ENCODE measurements around the gene ZNF142. TPM values are rescaled to one million over a fixed set of nuclear protein-coding genes. Genes with fewer than 3 reads are reported as not detected.
A peak's percentile ranks its signal among the peaks of the same experiment; 100 is the strongest.

ZNF142 gene
- total and polyA plus RNA-seq, 4 donors, result 7.2 to 29.4 (median 12.4) TPM

DNA sequence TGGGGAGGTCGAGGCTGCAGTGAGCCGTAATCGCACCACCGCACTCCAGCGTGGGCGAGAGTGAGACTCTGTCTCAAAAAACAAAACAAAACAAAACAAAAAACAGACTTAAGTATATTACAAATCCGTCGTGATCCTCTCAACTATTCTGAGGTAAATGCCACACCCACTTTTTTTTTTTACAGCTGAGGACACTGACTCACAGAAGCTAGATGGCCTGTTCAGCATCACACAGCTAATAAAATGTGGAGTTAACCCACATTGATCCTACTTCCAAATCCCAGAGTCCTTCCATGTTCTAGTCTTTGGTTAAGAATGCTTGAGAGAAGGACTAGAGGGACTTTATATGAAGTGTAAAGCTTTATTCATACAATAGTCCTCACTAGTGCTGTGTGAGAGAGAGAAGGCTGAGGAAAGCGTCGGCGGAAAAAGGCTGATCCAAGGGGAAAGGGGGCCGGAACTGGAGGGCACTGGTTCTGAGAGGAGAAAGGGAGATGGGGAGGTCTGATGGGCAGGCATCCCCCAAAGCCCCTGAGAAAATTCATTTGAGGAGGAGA lies 11.8 kb upstream of the ZNF142 start:
- Histone ChIP-seq H3K27ac (ENCODE audit: low read depth in 1 of 2, low read length in 1 of 2) (peak overlapping the region; percentile 81 to 86), H3K9me3 (ENCODE audit: control insufficient read depth in 4 of 4, insufficient read depth in 3 of 4, low read length in 3 of 4) (no peaks in the 10 kb centered on the region), H3K9ac (ENCODE audit: insufficient read depth in 1 of 2, low read length in 2 of 2) (peak overlapping the region; percentile 55 to 86), H3K4me3 (peak overlapping the region; percentile 97), H3K4me1 (ENCODE audit: control insufficient read depth in 5 of 5, insufficient read depth in 5 of 5, low read length in 5 of 5) (peaks cover 4 to 13% (median 11%) of the 10 kb centered on the region in 5 donors), H3K36me3 (ENCODE audit: control insufficient read depth in 4 of 4, insufficient read depth in 4 of 4, low read length in 4 of 4) (peaks cover 9 to 30% (median 13%) of the 10 kb centered on the region in 4 donors), H3K27me3 (ENCODE audit: control insufficient read depth in 3 of 3, insufficient read depth in 3 of 3, low read length in 2 of 3) (no peaks in the 10 kb centered on the region)
- 44 to 47% methylated on average over 12 of the region's 12 CpGs for WGBS, 2 donors
- no peak for ATAC-seq (ENCODE audit: insufficient read depth, low FRiP score)
- no peak for DNase-seq
- TF ChIP-seq, protein P1, sequence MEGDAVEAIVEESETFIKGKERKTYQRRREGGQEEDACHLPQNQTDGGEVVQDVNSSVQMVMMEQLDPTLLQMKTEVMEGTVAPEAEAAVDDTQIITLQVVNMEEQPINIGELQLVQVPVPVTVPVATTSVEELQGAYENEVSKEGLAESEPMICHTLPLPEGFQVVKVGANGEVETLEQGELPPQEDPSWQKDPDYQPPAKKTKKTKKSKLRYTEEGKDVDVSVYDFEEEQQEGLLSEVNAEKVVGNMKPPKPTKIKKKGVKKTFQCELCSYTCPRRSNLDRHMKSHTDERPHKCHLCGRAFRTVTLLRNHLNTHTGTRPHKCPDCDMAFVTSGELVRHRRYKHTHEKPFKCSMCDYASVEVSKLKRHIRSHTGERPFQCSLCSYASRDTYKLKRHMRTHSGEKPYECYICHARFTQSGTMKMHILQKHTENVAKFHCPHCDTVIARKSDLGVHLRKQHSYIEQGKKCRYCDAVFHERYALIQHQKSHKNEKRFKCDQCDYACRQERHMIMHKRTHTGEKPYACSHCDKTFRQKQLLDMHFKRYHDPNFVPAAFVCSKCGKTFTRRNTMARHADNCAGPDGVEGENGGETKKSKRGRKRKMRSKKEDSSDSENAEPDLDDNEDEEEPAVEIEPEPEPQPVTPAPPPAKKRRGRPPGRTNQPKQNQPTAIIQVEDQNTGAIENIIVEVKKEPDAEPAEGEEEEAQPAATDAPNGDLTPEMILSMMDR (IDR thresholded peaks at IDR 0.05; ENCODE audit: control extremely low read depth, extremely low read depth), result no peak

DNA sequence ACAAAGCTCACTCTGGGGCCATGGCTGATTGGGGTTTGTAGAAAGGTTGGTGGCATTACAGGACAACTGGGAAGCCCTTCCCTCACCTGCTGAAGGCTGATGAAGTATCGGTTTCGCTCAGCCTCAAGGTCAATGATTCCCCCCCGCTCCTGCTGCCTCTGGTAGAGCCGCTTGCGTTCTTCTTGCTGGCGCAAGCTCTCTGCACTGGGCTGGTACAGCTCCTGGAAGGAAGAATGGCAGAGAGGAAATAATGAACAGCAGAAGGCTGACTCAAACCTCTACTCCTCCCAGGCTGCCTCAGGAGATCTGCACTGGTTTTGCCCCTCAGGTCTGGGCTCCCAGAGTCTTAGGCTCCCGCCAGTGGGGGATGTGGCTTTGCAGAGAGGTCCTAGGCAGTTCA lies 5.2 kb upstream of the ZNF142 start:
- H3K27me3 ChIP-seq (ENCODE audit: control insufficient read depth in 3 of 3, insufficient read depth in 3 of 3, low read length in 2 of 3), result no peaks in the 10 kb centered on the region
- ATAC-seq (ENCODE audit: insufficient read depth, low FRiP score) (no peak), DNase-seq (no peak)
- H3K4me1 ChIP-seq (ENCODE audit: control insufficient read depth in 5 of 5, insufficient read depth in 5 of 5, low read length in 5 of 5), result peaks cover 0 to 11% (median 5%) of the 10 kb centered on the region in 5 donors
- 96 to 99% methylated on average over 7 of the region's 7 CpGs for WGBS, 2 donors
- no peaks in the 10 kb centered on the region for H3K9me3 ChIP-seq (ENCODE audit: control insufficient read depth in 4 of 4, insufficient read depth in 3 of 4, low read length in 3 of 4)
- H3K27ac ChIP-seq (ENCODE audit: low read depth in 1 of 2, low read length in 1 of 2), result no peak overlapping the region
- H3K36me3 ChIP-seq (ENCODE audit: control insufficient read depth in 4 of 4, insufficient read depth in 4 of 4, low read length in 4 of 4), result peaks cover 37 to 53% (median 49%) of the 10 kb centered on the region in 4 donors
- TF ChIP-seq, protein P1 (IDR thresholded peaks at IDR 0.05; ENCODE audit: control extremely low read depth, extremely low read depth), result no peak
- H3K9ac ChIP-seq (ENCODE audit: insufficient read depth in 1 of 2, low read length in 2 of 2), result no peak overlapping the region
- H3K4me3 ChIP-seq, result no peak overlapping the region

DNA sequence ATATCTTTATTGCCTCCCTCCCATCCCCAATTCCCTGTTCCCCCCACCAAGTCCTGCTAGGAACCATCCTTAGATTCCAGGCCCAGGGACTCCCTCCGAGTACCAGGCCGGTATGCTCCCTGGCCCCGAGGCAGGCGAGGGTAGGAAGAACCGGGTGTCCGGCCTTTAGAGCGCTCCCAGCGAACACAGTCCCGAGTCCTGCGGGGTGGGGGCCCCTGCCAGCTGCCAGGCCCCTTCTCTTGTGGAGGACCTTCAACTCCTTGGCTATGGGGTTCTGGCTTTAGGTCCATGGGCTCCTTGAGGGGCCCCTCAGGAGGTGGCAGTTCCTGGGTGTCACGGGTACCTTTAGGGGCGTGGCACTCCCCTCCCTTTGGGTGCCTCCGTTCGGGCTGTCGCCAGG lies 4.5 kb upstream of the ZNF142 start:
- H3K27ac ChIP-seq (ENCODE audit: low read depth in 1 of 2, low read length in 1 of 2), result no peak overlapping the region
- no peaks in the 10 kb centered on the region for H3K27me3 ChIP-seq (ENCODE audit: control insufficient read depth in 3 of 3, insufficient read depth in 3 of 3, low read length in 2 of 3)
- no peak overlapping the region for H3K9ac ChIP-seq (ENCODE audit: insufficient read depth in 1 of 2, low read length in 2 of 2)
- TF ChIP-seq, protein P1 (IDR thresholded peaks at IDR 0.05; ENCODE audit: control extremely low read depth, extremely low read depth), result no peak
- H3K4me1 ChIP-seq (ENCODE audit: control insufficient read depth in 5 of 5, insufficient read depth in 5 of 5, low read length in 5 of 5), result peaks cover 0 to 11% (median 5%) of the 10 kb centered on the region in 5 donors
- WGBS, 2 donors, result 93 to 94% methylated on average over 15 of the region's 15 CpGs
- peaks cover 37 to 53% (median 44%) of the 10 kb centered on the region in 4 donors for H3K36me3 ChIP-seq (ENCODE audit: control insufficient read depth in 4 of 4, insufficient read depth in 4 of 4, low read length in 4 of 4)
- H3K4me3 ChIP-seq, result no peak overlapping the region
- no peaks in the 10 kb centered on the region for H3K9me3 ChIP-seq (ENCODE audit: control insufficient read depth in 4 of 4, insufficient read depth in 3 of 4, low read length in 3 of 4)
- DNase-seq (no peak), ATAC-seq (ENCODE audit: insufficient read depth, low FRiP score) (no peak)

DNA sequence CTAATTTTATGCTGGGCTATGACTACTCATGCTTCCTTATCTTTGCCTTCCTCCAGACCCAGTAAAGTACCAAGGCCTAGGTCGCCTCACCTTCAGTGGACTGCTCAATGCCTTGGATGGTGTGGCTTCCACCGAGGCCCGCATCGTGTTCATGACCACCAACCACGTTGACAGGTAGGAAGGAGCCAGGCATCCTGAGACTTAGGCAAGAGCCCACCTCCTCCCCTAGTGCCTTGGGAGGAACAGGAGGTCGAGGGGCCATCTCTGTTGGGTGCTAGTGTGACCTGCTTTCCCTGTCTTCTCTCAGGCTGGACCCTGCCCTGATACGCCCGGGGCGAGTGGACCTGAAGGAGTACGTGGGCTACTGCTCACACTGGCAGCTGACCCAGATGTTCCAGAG lies 3.4 kb upstream of the ZNF142 start:
- Histone ChIP-seq H3K36me3 (ENCODE audit: control insufficient read depth in 4 of 4, insufficient read depth in 4 of 4, low read length in 4 of 4) (peaks cover 30 to 48% (median 38%) of the 10 kb centered on the region in 4 donors), H3K4me3 (no peak overlapping the region), H3K9ac (ENCODE audit: insufficient read depth in 1 of 2, low read length in 2 of 2) (no peak overlapping the region), H3K4me1 (ENCODE audit: control insufficient read depth in 5 of 5, insufficient read depth in 5 of 5, low read length in 5 of 5) (peaks cover 0 to 18% (median 5%) of the 10 kb centered on the region in 5 donors), H3K9me3 (ENCODE audit: control insufficient read depth in 4 of 4, insufficient read depth in 3 of 4, low read length in 3 of 4) (no peaks in the 10 kb centered on the region), H3K27ac (ENCODE audit: low read depth in 1 of 2, low read length in 1 of 2) (no peak overlapping the region), H3K27me3 (ENCODE audit: control insufficient read depth in 3 of 3, insufficient read depth in 3 of 3, low read length in 2 of 3) (no peaks in the 10 kb centered on the region)
- WGBS, 2 donors, result 92 to 95% methylated on average over 10 of the region's 10 CpGs
- ATAC-seq (ENCODE audit: insufficient read depth, low FRiP score), result no peak
- no peak for DNase-seq
- TF ChIP-seq, protein P1 (IDR thresholded peaks at IDR 0.05; ENCODE audit: control extremely low read depth, extremely low read depth), result no peak
